Measurements from ENCODE around the gene PDE6B.
"Not testable (repeated sequence)": the region's sequence is repeated elsewhere in the genome, so short reads cannot be mapped to it uniquely, and the experiment has no call there.

PDE6B gene

GRCh38 chr4:704198-704891 lies 79.0 kb downstream of the PDE6B start:
- no peak for DNase-seq (ENCODE audit: low spot score)

GRCh38 chr4:704971-705277 lies 79.6 kb downstream of the PDE6B start:
- DNase-seq (ENCODE audit: low spot score) = no peak

GRCh38 chr4:705278-706082 lies 80.1 kb downstream of the PDE6B start, which contains the start of gene PCGF3:
Gene PCGF3 (plus strand): TSS chr4:705832. CDS start chr4:733681, 27,849 bp downstream.
- DNase-seq (ENCODE audit: low spot score) = peak; percentile 99

GRCh38 chr4:706083-706633 lies 80.8 kb downstream of the PDE6B start:
- not testable (repeated sequence) for DNase-seq (ENCODE audit: low spot score)

- DNase-seq (ENCODE audit: low spot score) = no peak
These were observed 81.6 kb downstream of the PDE6B start for GRCh38 chr4:706834-707598.

- DNase-seq (ENCODE audit: low spot score) = no peak
These were observed 82.7 kb downstream of the PDE6B start for GRCh38 chr4:707929-708630.

GRCh38 chr4:708631-708933 lies 83.2 kb downstream of the PDE6B start:
- DNase-seq (ENCODE audit: low spot score) = no peak

GRCh38 chr4:709348-709747 lies 84.0 kb downstream of the PDE6B start:
- DNase-seq (ENCODE audit: low spot score) = no peak

GRCh38 chr4:710116-710515 lies 84.7 kb downstream of the PDE6B start:
- no peak for DNase-seq (ENCODE audit: low spot score)

- no peak for DNase-seq (ENCODE audit: low spot score)
These were observed 85.5 kb downstream of the PDE6B start for GRCh38 chr4:710916-711315.

- no peak for DNase-seq (ENCODE audit: low spot score)
These were observed 86.7 kb downstream of the PDE6B start for GRCh38 chr4:712093-712492.

- DNase-seq (ENCODE audit: low spot score) = no peak
These were observed 87.7 kb downstream of the PDE6B start for GRCh38 chr4:712916-713632.

- no peak for DNase-seq (ENCODE audit: low spot score)
These were observed 88.7 kb downstream of the PDE6B start for GRCh38 chr4:714087-714486.

- no peak for DNase-seq (ENCODE audit: low spot score)
These were observed 92.4 kb downstream of the PDE6B start for GRCh38 chr4:717601-718320.

GRCh38 chr4:718460-718859 lies 93.1 kb downstream of the PDE6B start:
- DNase-seq (ENCODE audit: low spot score) = no peak
